AG09319 (cell line): ENCODE results near the gene NSD2.

ENCODE experiments used
- DNase-seq: peaks from one replicate; pipeline ENCODE4 v3.0.0-alpha.2; 2010; ENCODE audit warnings: low read depth; ENCODE audit errors: extremely low read depth
- CTCF ChIP-seq: IDR thresholded peaks from 2 replicates; pipeline ENCODE4 v1.5.1; 2011; ENCODE audit warnings: low read depth, mild to moderate bottlenecking, inconsistent platforms, low read length, moderate library complexity

Gene NSD2

GRCh38 chr4:1975391-1975801 is 104.2 kb downstream of the NSD2 start:
- TF ChIP-seq CTCF: no peak
- DNase-seq: no peak

GRCh38 chr4:1975880-1976279 is 104.7 kb downstream of the NSD2 start:
- TF ChIP-seq CTCF: no peak
- no peak for DNase-seq

GRCh38 chr4:1976416-1977352 is 105.5 kb downstream of the NSD2 start:
- TF ChIP-seq CTCF: no peak
- DNase-seq: no peak

- TF ChIP-seq CTCF: no peak
- no peak for DNase-seq
These were observed 107.0 kb downstream of the NSD2 start for GRCh38 chr4:1978226-1978625.

- no peak for DNase-seq
- no peak for TF ChIP-seq CTCF
These were observed 107.7 kb downstream of the NSD2 start for GRCh38 chr4:1978741-1979476.

GRCh38 chr4:1979477-1980196 is 108.4 kb downstream of the NSD2 start:
- no peak for TF ChIP-seq CTCF
- DNase-seq: no peak
